Thyroid gland (tissue), 4 donors: ENCODE data around the gene BCL2L11.

Experiments
- CTCF ChIP-seq, 6 experiments: fragments of 200-600 bp in 3 of 6; fragments of 450-650 bp in 3 of 6; sonication (generic) in 3 of 6; IDR thresholded peaks; one replicate each; pipeline ENCODE4 v1.5.1; 2016 to 2019; ENCODE audit warnings: antibody characterized with exemption in 6 of 6, mild to moderate bottlenecking in 2 of 6, inconsistent platforms in 1 of 6, moderate library complexity in 1 of 6
- POLR2A ChIP-seq, 2 donors: fragments of 450-650 bp; IDR thresholded peaks; one replicate each; pipeline ENCODE4 v1.6.1; 2017; ENCODE audit warnings: antibody characterized with exemption in 2 of 2, mild to moderate bottlenecking in 2 of 2, moderate library complexity in 1 of 2

GRCh38 chr2:111156529-111156928, 35.8 kb downstream of the BCL2L11 start:
- TF ChIP-seq CTCF (IDR thresholded peaks at IDR 0.05) (no peak), POLR2A (IDR thresholded peaks at IDR 0.05) (no peak)
